ENCODE data around the gene VPS26B. TPM values are rescaled to one million over a fixed set of nuclear protein-coding genes. Genes with fewer than 3 reads are reported as not detected.
A peak's percentile ranks its signal among the peaks of the same experiment; 100 is the strongest.

Gene VPS26B
- total and polyA plus RNA-seq, 9 of the 15 experiments (the other 6 are each of a cell fraction or from before 2014, with no cell fraction given): 3.5 to 43.3 (median 27.4) TPM

DNA sequence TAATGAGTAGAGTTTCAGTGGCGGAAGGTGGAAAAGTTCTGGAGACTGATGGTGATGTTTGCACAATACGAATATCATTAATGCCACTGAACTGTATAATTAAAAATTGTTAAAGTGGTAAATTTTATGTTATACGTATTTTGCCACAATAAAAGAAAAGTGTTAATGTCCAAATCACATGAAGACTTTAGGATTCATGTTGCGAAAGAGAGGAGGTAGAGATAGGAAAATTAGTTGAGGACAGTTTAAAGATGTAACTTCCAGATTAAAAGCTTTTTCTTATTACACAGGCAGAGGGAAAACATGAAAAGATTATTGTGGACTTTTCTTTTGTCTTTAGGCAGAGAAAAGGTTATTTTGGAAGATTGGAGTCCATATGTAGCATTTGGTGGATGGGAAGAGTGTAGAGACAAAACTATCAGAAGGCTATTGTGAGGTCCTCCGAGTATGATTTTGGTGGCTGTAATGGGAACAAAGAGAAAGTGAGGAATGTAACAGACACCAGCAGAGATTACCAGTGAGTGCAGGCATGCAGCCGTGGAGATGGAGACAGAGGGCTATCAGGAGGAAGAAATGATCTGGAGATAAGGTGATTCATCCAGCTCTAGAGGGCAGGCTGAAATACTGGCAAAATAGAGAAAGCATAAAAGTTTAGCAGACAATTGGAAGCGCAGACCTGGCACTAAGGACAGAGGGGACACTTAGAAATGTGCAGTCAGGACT, 12.5 kb downstream of the VPS26B start:
- in situ Hi-C loops (cut with MboI): no loop called here
- DNase-seq (ENCODE audit: extremely low read depth in 1 of 4, low spot score in 3 of 4) (peak in 1 of 4 experiments; percentile 18), FAIRE-seq (no peak), ATAC-seq (no peak)
- peaks cover 54% of the 10 kb centered on the region for H3K36me3 ChIP-seq (ENCODE audit: control insufficient read depth, insufficient read depth, low read length)
- H3K27ac ChIP-seq (ENCODE audit: extremely low read depth, low read depth, low read length): no peak overlapping the region
- no peak overlapping the region for H2AFZ ChIP-seq (ENCODE audit: low read depth, low read length)
- H4K20me1 ChIP-seq (replicated peaks; ENCODE audit: control insufficient read depth, insufficient read depth, low read length): 0 out of 2 replicates have a peak, but pooled peaks cover 4% of the 10 kb centered on the region
- 71% methylated on average over 7 of the region's 7 CpGs for WGBS (ENCODE audit: insufficient coverage, low coverage, missing lambda C conversion rate)
- no peak overlapping the region for H3K4me3 ChIP-seq
- intact Hi-C loops (cut with micrococcal nuclease): no loop called here
- ChIA-PET POLR2A (interaction anchor here (0.7 kb wide), 1 partner anchor 14 kb away, joined by 3 read pairs; no protein-coding TSS in a partner anchor), CTCF (ENCODE audit: low intra/inter-chr PET ratio) (no interaction called here)
- peaks cover 35% of the 10 kb centered on the region for H3K79me2 ChIP-seq (ENCODE audit: control insufficient read depth, insufficient read depth, low read length)
- no peaks in the 10 kb centered on the region for H3K27me3 ChIP-seq (ENCODE audit: control insufficient read depth in 2 of 2, insufficient read depth in 2 of 2, low read length in 2 of 2)
- H3K4me1 ChIP-seq (replicated peaks in 1 of 2; ENCODE audit: control insufficient read depth in 2 of 2, insufficient read depth in 2 of 2, low read length in 2 of 2): peaks cover 22 to 33% of the 10 kb centered on the region in 2 experiments
- H3K9me3 ChIP-seq (replicated peaks; ENCODE audit: control insufficient read depth, insufficient read depth, low read depth, low read length): no peaks in the 10 kb centered on the region
- no peak overlapping the region for H3K4me2 ChIP-seq (ENCODE audit: insufficient read depth, low read length)
- H3K9ac ChIP-seq (ENCODE audit: insufficient read depth in 1 of 2, low read depth in 2 of 2, low read length in 2 of 2): no peak overlapping the region
- BruUV-seq (replicated peaks): TSS peak; percentile 31
- no peaks in the 10 kb centered on the region for H3K9me1 ChIP-seq (ENCODE audit: control insufficient read depth, insufficient read depth, low read length)
- TF ChIP-seq GATA2 (CRISPR knock-in tag; IDR thresholded peaks at IDR 0.05) (0 out of 2 replicates have a peak, but pooled peaks have one; percentile 22), SMARCE1 (IDR thresholded peaks at IDR 0.05) (0 out of 2 replicates have a peak, but pooled peaks have one; percentile 32), ZNF121 (CRISPR knock-in tag; conservative IDR thresholded peaks at IDR 0.05) (no peak), CEBPB (tag; IDR thresholded peaks at IDR 0.05) (peak; percentile 83), CBFA2T2 (conservative IDR thresholded peaks at IDR 0.05) (0 out of 2 replicates have a peak, but pooled peaks have one; percentile 16), RCOR1 (IDR thresholded peaks at IDR 0.05; ENCODE audit: borderline replicate concordance in 1 of 2, low read depth in 2 of 2, low read length in 2 of 2) (peak in 1 of 2 experiments; percentile 35; a peak in 1 of 4 replicates), ARID1B (IDR thresholded peaks at IDR 0.05) (peak; percentile 49; the same call in 1 of the 2 replicates), JUND (IDR thresholded peaks at IDR 0.05; ENCODE audit: borderline replicate concordance, low read depth, low read length) (0 out of 2 replicates have a peak, but pooled peaks have one; percentile 25), JUND (tag; IDR thresholded peaks at IDR 0.05; ENCODE audit: borderline replicate concordance, low read depth, low read length) (no peak; the same call in 2 of the 3 replicates), CBFA2T3 (IDR thresholded peaks at IDR 0.05) (peak; percentile 44; the same call in 1 of the 2 replicates), DPF2 (IDR thresholded peaks at IDR 0.05) (peak; percentile 59; the same call in 1 of the 2 replicates), SMARCA4 (IDR thresholded peaks at IDR 0.05) (peak; percentile 28; the same call in 1 of the 2 replicates), PHF8 (IDR thresholded peaks at IDR 0.05; ENCODE audit: borderline replicate concordance, low read length) (no peak), TEAD4 (IDR thresholded peaks at IDR 0.05; ENCODE audit: low read length) (peak; percentile 33; the same call in 1 of the 2 replicates), TEAD4 (CRISPR knock-in tag; IDR thresholded peaks at IDR 0.05; ENCODE audit: borderline replicate concordance) (no peak), CTBP1 (IDR thresholded peaks at IDR 0.05; ENCODE audit: borderline replicate concordance) (peak; percentile 33; the same call in 1 of the 2 replicates), CEBPG (CRISPR knock-in tag; IDR thresholded peaks at IDR 0.05) (no peak), CEBPG (tag; conservative IDR thresholded peaks at IDR 0.05 in 1 of 2, IDR thresholded peaks at IDR 0.05 in 1 of 2) (0 out of 4 replicates have a peak, but pooled peaks of 1 of the 2 experiments have one; percentile 32), FOSL1 (tag; conservative IDR thresholded peaks at IDR 0.05) (peak; percentile 81)
- TF ChIP-seq, protein P1, sequence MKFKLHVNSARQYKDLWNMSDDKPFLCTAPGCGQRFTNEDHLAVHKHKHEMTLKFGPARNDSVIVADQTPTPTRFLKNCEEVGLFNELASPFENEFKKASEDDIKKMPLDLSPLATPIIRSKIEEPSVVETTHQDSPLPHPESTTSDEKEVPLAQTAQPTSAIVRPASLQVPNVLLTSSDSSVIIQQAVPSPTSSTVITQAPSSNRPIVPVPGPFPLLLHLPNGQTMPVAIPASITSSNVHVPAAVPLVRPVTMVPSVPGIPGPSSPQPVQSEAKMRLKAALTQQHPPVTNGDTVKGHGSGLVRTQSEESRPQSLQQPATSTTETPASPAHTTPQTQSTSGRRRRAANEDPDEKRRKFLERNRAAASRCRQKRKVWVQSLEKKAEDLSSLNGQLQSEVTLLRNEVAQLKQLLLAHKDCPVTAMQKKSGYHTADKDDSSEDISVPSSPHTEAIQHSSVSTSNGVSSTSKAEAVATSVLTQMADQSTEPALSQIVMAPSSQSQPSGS (CRISPR knock-in tag; IDR thresholded peaks at IDR 0.05): no peak
- TF ChIP-seq, protein P2, sequence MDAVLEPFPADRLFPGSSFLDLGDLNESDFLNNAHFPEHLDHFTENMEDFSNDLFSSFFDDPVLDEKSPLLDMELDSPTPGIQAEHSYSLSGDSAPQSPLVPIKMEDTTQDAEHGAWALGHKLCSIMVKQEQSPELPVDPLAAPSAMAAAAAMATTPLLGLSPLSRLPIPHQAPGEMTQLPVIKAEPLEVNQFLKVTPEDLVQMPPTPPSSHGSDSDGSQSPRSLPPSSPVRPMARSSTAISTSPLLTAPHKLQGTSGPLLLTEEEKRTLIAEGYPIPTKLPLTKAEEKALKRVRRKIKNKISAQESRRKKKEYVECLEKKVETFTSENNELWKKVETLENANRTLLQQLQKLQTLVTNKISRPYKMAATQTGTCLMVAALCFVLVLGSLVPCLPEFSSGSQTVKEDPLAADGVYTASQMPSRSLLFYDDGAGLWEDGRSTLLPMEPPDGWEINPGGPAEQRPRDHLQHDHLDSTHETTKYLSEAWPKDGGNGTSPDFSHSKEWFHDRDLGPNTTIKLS (IDR thresholded peaks at IDR 0.05; ENCODE audit: borderline replicate concordance, low read depth): no peak

Data from K562 (cell line).